H1 (cell line): ENCODE data around the gene MVD. TPM values are rescaled to one million over a fixed set of nuclear protein-coding genes. Genes with fewer than 3 reads are reported as not detected.

Experiments
- CEBPB ChIP-seq: IDR thresholded peaks from 2 replicates; pipeline ENCODE4 v1.6.1; 2012; ENCODE audit warnings: low read depth, low read length
- SP2 ChIP-seq: IDR thresholded peaks from 2 replicates; pipeline ENCODE4 v1.6.1; 2012; ENCODE audit warnings: mild to moderate bottlenecking, low read length, inconsistent platforms
- SP4 ChIP-seq: IDR thresholded peaks from 2 replicates; pipeline ENCODE4 v1.6.1; 2012; ENCODE audit warnings: low read length, inconsistent platforms
- polyA plus RNA-seq, 7 experiments: library from polyadenylated mRNA; depleted of rRNA in 3 of 7; stranded (reverse) in 5 of 7; unstranded in 2 of 7; fragments of >200 nt in 5 of 7; fragments of 200-250 nt in 2 of 7; gene quantifications; 1 replicate in 5 of 7; 2 replicates in 1 of 7; 4 replicates in 1 of 7; pipeline versions ENCODE4 v1.2.1 to v1.2.3, GENCODE V29; 2011 to 2013; ENCODE audit warnings: missing spikeins in 2 of 7, mixed read lengths in 2 of 7
- total RNA-seq: library from RNA; stranded (reverse); fragmentation: NEBNext Ultra II Directional; extraction: Animal tissue kit (Norgen Biotek cat#: 25700); gene quantifications from 2 replicates; pipeline ENCODE4 v1.2.1, GENCODE V29; 2021

MVD gene
- total and polyA plus RNA-seq, 2 of the 8 experiments (the other 6 are each of a cell fraction or from before 2014, with no cell fraction given): 47.2 to 77.3 TPM

- TF ChIP-seq SP4 (no peak), SP2 (no peak), CEBPB (no peak)
Measured at GRCh38 chr16:88687676-88688012, 24.8 kb upstream of the MVD start (continued).
